AG09309 (cell line): ENCODE results near the gene GLIS1.

Source experiments
- DNase-seq: peaks from one replicate; pipeline ENCODE4 v3.0.0-alpha.2; 2010; ENCODE audit warnings: low read depth
- H3K4me3 ChIP-seq: 2 replicates; pipeline ENCODE4 v1.5.1; 2011; ENCODE audit warnings: mild to moderate bottlenecking, low read depth, low read length, moderate library complexity; ENCODE audit not compliant: control insufficient read depth
- CTCF ChIP-seq: IDR thresholded peaks from 2 replicates; pipeline ENCODE4 v1.5.1; 2011; ENCODE audit warnings: mild to moderate bottlenecking, low read depth, low read length, inconsistent platforms; ENCODE audit not compliant: insufficient read depth, control insufficient read depth; ENCODE audit errors: missing control alignments

Gene GLIS1

GRCh38 chr1:53656747-53657530 lies 82.0 kb downstream of the GLIS1 start:
- no peak for TF ChIP-seq CTCF
- H3K4me3 ChIP-seq = no peak overlapping the region
- DNase-seq = no peak

DNA sequence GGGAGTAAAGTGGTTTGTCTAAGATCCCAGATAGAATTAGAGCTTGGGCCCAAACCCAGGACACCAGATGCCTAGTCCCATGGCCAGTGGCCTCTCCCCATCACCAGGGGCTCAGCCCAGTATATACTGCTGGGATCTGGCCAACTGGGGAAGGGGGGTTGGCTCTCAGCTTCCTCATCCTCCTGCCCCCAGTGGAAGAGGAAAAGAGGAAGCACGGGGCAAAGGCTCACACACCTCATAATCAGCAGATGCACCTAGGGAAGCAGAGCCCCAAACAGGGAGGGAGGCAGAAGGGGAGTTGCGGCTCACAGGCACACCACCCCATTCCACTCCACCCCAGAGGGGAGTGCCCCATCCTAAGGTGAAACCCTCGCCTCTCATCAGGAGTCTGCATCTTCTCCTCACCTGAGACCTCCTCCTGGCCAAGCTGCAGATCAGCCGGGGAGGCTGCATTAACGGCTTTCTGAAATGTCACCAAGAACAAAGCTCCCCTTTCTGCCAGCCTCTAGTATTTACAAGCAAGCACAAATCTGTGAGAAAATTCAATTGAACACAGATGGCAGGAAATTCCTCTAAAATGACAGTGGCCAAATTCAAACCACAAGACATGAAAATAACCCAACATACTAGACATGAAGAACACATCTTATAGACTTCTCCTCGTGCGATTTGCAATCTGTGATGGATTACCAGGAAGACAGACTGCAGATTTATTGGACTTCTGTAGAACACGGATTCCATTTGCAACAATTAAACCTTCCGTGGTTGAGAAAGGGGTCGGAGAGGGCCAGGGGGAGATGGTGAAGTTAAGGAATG lies 82.8 kb downstream of the GLIS1 start:
- peak; percentile 92 for DNase-seq
- TF ChIP-seq CTCF = no peak
- no peak overlapping the region for H3K4me3 ChIP-seq

GRCh38 chr1:53654216-53655210 lies 84.5 kb downstream of the GLIS1 start:
- peak; percentile 29 for DNase-seq
- no peak for TF ChIP-seq CTCF
- H3K4me3 ChIP-seq = no peak overlapping the region

GRCh38 chr1:53653631-53654030 lies 85.3 kb downstream of the GLIS1 start:
- no peak for TF ChIP-seq CTCF
- no peak overlapping the region for H3K4me3 ChIP-seq
- DNase-seq = no peak

GRCh38 chr1:53653200-53653575 lies 85.8 kb downstream of the GLIS1 start:
- H3K4me3 ChIP-seq = no peak overlapping the region
- no peak for TF ChIP-seq CTCF
- no peak for DNase-seq
